Fibroblast of the aortic adventitia (primary cell): ENCODE results near the gene BTBD10. TPM values are rescaled to one million over a fixed set of nuclear protein-coding genes. Genes with fewer than 3 reads are reported as not detected.
"Not testable (repeated sequence)": the region's sequence is repeated elsewhere in the genome, so short reads cannot be mapped to it uniquely, and the experiment has no call there.

Source experiments
- DNase-seq: peaks from one replicate; pipeline ENCODE4 v3.0.0-alpha.2; 2010; ENCODE audit warnings: low read depth
- H3K4me3 ChIP-seq: 2 replicates; pipeline ENCODE4 v1.5.1; 2011; ENCODE audit warnings: low read depth, mild to moderate bottlenecking, control low read depth, low read length, moderate library complexity
- total RNA-seq: library from RNA; depleted of rRNA; stranded (reverse); fragments of >200 nt; gene quantifications from 2 replicates; pipeline ENCODE4 v1.2.3, GENCODE V29; 2012; ENCODE audit warnings: low replicate concordance
- TF ChIP-seq, protein P1 (sequence below): IDR thresholded peaks from 2 replicates; pipeline ENCODE4 v1.5.1; 2011; ENCODE audit warnings: mild to moderate bottlenecking, low read length, control low read depth, inconsistent platforms; ENCODE audit not compliant: insufficient read depth

The BTBD10 gene
- total RNA-seq, 1 donor = 56.3 TPM

DNA sequence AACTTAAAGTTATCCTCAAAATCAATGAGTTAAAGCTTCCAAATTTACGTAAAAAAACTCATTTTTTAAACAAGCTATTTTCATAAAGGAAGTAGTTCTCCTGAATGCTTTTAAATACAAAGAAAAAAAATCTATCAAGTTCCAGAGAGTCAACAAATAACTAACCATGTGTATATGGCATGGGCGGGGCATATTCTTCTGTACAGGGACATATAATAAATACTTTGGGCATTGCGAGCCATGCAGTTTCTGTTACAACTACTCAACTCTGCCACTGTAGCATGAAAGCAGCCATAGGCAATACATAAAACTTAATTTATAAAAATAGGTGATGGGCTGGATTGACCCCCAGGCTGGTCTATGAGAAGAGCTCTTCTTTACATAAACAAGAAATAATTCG lies 57.8 kb downstream of the BTBD10 start:
- TF ChIP-seq, protein P1, sequence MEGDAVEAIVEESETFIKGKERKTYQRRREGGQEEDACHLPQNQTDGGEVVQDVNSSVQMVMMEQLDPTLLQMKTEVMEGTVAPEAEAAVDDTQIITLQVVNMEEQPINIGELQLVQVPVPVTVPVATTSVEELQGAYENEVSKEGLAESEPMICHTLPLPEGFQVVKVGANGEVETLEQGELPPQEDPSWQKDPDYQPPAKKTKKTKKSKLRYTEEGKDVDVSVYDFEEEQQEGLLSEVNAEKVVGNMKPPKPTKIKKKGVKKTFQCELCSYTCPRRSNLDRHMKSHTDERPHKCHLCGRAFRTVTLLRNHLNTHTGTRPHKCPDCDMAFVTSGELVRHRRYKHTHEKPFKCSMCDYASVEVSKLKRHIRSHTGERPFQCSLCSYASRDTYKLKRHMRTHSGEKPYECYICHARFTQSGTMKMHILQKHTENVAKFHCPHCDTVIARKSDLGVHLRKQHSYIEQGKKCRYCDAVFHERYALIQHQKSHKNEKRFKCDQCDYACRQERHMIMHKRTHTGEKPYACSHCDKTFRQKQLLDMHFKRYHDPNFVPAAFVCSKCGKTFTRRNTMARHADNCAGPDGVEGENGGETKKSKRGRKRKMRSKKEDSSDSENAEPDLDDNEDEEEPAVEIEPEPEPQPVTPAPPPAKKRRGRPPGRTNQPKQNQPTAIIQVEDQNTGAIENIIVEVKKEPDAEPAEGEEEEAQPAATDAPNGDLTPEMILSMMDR = no peak
- no peak overlapping the region for H3K4me3 ChIP-seq
- no peak for DNase-seq

DNA sequence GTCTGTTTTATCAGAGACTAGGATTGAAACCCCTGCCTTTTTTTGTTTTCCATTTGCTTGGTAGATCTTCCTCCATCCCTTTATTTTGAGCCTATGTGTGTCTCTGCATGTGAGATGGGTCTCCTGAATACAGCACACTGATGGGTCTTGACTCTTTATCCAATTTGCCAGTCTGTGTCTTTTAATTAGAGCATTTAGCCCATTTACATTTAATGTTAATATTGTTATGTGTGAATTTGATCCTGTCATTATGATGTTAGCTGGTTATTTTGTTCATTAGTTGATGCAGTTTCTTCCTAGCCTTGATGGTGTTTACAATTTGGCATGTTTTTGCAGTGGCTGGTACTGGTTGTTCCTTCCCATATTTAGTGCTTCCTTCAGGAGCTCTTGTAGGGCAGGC lies 64.7 kb downstream of the BTBD10 start:
- not testable (repeated sequence) for H3K4me3 ChIP-seq, DNase-seq

DNA sequence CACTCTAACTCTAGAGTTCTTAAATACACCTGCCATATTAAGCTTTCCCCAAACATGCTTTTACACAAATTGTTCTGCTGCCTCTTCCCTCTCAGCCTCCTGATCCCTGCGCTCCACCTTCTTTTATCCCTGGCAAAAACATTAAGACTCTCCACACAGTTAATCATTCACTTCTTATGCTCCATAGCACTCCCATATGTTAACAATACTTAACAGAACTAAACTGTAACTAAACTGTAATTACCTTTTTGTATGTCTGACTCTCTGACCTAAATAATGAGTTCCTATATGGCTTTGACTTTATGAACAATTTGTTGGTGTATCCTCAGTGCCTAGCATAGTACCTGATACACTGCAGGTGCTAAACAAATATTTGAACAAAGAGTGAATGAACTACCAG lies 71.8 kb downstream of the BTBD10 start:
- no peak for DNase-seq
- no peak overlapping the region for H3K4me3 ChIP-seq
- TF ChIP-seq, protein P1 = no peak

DNA sequence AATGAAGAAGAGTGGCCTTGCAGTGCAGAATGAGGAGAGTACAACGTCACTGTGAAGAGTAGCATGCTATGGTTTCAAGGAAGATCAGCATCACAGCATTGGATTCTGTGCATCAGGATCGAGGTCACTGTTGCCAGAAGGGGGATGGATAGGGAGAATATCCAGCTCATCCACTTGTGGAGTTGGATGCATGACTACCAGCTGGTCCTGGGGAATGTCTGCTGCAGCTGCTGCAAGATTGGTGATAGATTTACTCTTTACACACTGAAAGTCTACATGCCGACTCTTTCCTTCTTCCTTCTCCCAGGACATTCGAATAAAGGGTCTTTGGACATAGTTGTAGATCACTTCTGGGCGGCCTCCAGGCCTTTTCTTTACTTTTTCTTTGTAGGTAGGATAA lies 74.3 kb downstream of the BTBD10 start:
- H3K4me3 ChIP-seq = no peak overlapping the region
- DNase-seq = no peak
- TF ChIP-seq, protein P1 = no peak

DNA sequence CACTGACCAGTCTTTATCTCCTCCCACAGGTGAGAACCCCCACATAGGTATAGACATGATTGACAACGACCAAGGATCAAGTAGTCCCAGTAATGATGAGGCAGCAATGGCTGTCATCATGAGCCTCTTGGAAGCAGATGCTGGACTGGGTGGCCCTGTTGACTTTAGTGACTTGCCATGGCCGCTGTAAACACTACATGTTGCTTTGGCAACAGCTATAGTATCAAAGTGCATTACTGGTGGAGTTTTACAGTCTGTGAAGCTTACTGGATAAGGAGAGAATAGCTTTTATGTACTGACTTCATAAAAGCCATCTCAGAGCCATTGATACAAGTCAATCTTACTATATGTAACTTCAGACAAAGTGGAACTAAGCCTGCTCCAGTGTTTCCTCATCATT lies 76.5 kb downstream of the BTBD10 start:
- DNase-seq = no peak
- no peak overlapping the region for H3K4me3 ChIP-seq
- TF ChIP-seq, protein P1 = no peak

DNA sequence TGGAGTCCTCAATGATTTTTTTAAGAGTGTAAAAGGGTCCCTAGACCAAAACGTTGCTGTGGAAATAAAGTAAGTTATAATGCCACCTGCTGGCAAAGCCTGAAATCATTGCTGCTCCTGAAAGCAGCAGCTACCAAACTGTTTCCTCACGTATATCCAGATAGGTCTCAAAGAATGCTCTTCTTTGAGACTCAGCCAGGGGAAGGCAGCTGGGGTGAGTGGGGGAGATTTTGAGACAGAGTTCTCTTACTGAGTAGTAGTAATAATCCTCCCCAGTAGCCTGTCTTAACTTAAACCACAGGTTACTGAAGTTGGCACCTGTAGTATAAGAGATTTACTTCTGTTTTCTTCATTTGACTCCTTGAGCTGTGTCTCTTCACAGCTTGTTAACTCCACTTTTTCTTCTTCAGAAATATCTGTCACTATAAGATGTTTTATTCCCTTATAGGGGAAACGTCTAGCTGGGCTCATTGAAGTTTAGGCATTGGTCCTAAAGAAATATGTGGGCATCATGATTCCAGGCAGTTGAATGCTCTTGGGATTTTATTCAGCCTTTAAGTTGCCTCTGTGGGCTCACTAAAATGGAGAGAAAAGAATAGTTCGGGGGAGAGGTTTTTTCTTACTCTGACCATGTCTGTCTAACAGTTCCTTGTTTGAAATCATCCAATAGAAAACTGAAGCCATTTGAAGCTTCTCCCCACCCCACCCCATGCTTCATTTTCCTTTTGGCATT lies 77.9 kb downstream of the BTBD10 start:
- no peak overlapping the region for H3K4me3 ChIP-seq
- peak; percentile 65 for DNase-seq
- TF ChIP-seq, protein P1 = peak; percentile 72

DNA sequence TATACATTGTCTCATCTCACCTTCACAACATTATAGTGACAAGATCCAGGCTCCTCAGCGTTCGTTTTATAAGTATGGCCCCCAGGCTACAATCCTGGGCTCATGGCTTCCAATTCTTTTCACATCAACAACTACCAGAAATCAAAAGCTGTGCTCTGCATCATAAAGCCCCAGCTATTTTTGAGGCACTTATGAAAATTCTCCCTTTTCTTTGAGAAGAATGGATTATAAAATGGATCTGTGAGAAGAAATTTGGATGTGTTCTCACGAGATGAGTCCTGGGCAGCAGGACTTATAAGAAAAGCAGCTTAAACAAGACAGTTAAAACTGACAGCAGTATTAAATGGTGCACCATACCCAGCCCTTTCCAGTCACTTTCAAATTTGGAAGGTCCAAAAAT lies 80.3 kb downstream of the BTBD10 start:
- no peak overlapping the region for H3K4me3 ChIP-seq
- TF ChIP-seq, protein P1 = no peak

More for the DNA sequence above, 80.3 kb downstream of the BTBD10 start:
- DNase-seq = no peak
